ENCODE data around the gene VKORC1. TPM values are rescaled to one million over a fixed set of nuclear protein-coding genes. Genes with fewer than 3 reads are reported as not detected.

Gene VKORC1
- polyA plus RNA-seq, 2 of the 4 experiments (the other 2 are of a cell fraction), result 94.2 to 101 TPM

GRCh38 chr16:31055613-31056012 is 39.0 kb downstream of the VKORC1 start:
- Histone ChIP-seq H3K4me2 (no peak overlapping the region), H3K4me1 (peaks cover 18% of the 10 kb centered on the region), H3K4me3 (no peak overlapping the region), H3K27ac (no peak overlapping the region), H3K9me3 (no peaks in the 10 kb centered on the region)
- 87% methylated on average over 4 of the region's 4 CpGs for WGBS (ENCODE audit: missing lambda C conversion rate)
- DNase-seq (ENCODE audit: low read depth in 1 of 2, low spot score in 1 of 2) (no peak), ATAC-seq (0 out of 6 replicates have a peak, but pooled peaks of 1 of the 2 experiments have one; percentile 17), FAIRE-seq (no peak)
- no peak for TF ChIP-seq FOSB (CRISPR knock-in tag; IDR thresholded peaks at IDR 0.05)
- TF ChIP-seq NR3C1 (IDR thresholded peaks at IDR 0.05), result no peak
- TF ChIP-seq GATA3 (IDR thresholded peaks at IDR 0.05; ENCODE audit: borderline replicate concordance), result no peak
- TF ChIP-seq PHF8 (IDR thresholded peaks at IDR 0.05; ENCODE audit: borderline replicate concordance, low read depth), result no peak
- TF ChIP-seq USF2 (IDR thresholded peaks at IDR 0.05), result no peak
- TF ChIP-seq HDAC2 (IDR thresholded peaks at IDR 0.05), result no peak
- TF ChIP-seq MAZ (IDR thresholded peaks at IDR 0.05; ENCODE audit: borderline replicate concordance, low read depth, low read length), result no peak
- no peak for TF ChIP-seq RFX5 (IDR thresholded peaks at IDR 0.05)
- TF ChIP-seq CEBPB (IDR thresholded peaks at IDR 0.05), result no peak
- POLR2A ChIA-PET, result no interaction called here
- CTCF ChIA-PET, result interaction anchor here (1.1 to 1.7 kb wide), 2 partner anchors 70 to 87 kb away, joined by 4 to 9 read pairs; partner anchors contain the start of gene HSD3B7

DNA sequence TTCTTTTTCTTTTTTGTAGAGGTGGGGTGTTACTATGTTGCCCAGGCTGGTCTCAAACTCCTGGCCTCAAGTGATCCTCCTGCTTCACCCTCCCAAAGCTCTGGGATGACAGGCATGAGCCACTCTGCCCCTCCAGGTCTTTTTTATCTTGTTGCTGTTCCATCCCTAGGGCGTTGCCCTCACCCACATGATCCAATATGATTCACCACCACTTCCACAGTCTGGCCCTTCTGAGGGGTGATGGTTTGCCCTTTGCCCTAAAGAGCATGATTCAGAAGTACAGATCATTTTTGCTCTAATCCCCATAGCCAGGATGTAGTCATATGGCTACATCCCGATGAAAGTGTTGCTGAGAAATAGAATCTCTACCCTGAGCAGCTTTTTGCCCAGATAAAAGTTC is 42.5 kb downstream of the VKORC1 start:
- ChIA-PET POLR2A (interaction anchor here (0.6 to 1.6 kb wide), 3 partner anchors 13 to 69 kb away, joined by 3 to 13 read pairs (median 6); partner anchors contain the start of genes ZNF646 and ZNF668), CTCF (interaction anchor here (1.2 to 2.2 kb wide), 4 partner anchors 14 to 90 kb away, joined by 5 to 6 read pairs (median 6); partner anchors contain the start of gene HSD3B7)
- WGBS (ENCODE audit: missing lambda C conversion rate), result 0% methylated on average over 2 of the region's 2 CpGs
- TF ChIP-seq E2F6 (IDR thresholded peaks at IDR 0.05; ENCODE audit: borderline replicate concordance, low read depth), result 0 out of 2 replicates have a peak, but pooled peaks have one; percentile 38
- no peak for TF ChIP-seq KDM1A (IDR thresholded peaks at IDR 0.05; ENCODE audit: low read depth)
- no peak for TF ChIP-seq NR3C1 (IDR thresholded peaks at IDR 0.05)
- no peak for TF ChIP-seq FOSB (CRISPR knock-in tag; IDR thresholded peaks at IDR 0.05)
- no peak for TF ChIP-seq RNF2 (IDR thresholded peaks at IDR 0.05; ENCODE audit: borderline replicate concordance, low read depth)
- no peak for TF ChIP-seq POLR2AphosphoS2 (conservative IDR thresholded peaks at IDR 0.05; ENCODE audit: low read length)
- peak; percentile 68 for TF ChIP-seq USF2 (IDR thresholded peaks at IDR 0.05)
- TF ChIP-seq MAFK (IDR thresholded peaks at IDR 0.05; ENCODE audit: partially characterized antibody), result no peak
- no peak for TF ChIP-seq CBX2 (IDR thresholded peaks at IDR 0.05; ENCODE audit: borderline replicate concordance, low read depth)
- TF ChIP-seq CHD2 (IDR thresholded peaks at IDR 0.05; ENCODE audit: low read length, partially characterized antibody), result no peak
- TF ChIP-seq, protein P1, sequence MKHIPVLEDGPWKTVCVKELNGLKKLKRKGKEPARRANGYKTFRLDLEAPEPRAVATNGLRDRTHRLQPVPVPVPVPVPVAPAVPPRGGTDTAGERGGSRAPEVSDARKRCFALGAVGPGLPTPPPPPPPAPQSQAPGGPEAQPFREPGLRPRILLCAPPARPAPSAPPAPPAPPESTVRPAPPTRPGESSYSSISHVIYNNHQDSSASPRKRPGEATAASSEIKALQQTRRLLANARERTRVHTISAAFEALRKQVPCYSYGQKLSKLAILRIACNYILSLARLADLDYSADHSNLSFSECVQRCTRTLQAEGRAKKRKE (CRISPR knock-in tag; IDR thresholded peaks at IDR 0.05; ENCODE audit: low read depth), result no peak
- peak; percentile 60 to 71; a peak in 3 of 5 replicates for TF ChIP-seq JUN (IDR thresholded peaks at IDR 0.05)
- TF ChIP-seq, protein P2, sequence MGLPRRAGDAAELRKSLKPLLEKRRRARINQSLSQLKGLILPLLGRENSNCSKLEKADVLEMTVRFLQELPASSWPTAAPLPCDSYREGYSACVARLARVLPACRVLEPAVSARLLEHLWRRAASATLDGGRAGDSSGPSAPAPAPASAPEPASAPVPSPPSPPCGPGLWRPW (IDR thresholded peaks at IDR 0.05), result no peak
- no peak for TF ChIP-seq EHF (CRISPR knock-in tag; IDR thresholded peaks at IDR 0.05)
- no peak for TF ChIP-seq HDAC2 (IDR thresholded peaks at IDR 0.05)
- no peak for TF ChIP-seq BHLHE40 (IDR thresholded peaks at IDR 0.05; ENCODE audit: low read depth, low read length)
- TF ChIP-seq HOXB13 (CRISPR knock-in tag; IDR thresholded peaks at IDR 0.05; ENCODE audit: low read depth), result no peak
- TF ChIP-seq ZC3H11A (IDR thresholded peaks at IDR 0.05), result no peak
- TF ChIP-seq EP300 (IDR thresholded peaks at IDR 0.05), result no peak
- TF ChIP-seq FOSL2 (IDR thresholded peaks at IDR 0.05), result peak; percentile 76
- peak; percentile 90 for TF ChIP-seq FOSL2 (CRISPR knock-in tag; IDR thresholded peaks at IDR 0.05)
- no peak for TF ChIP-seq SMC3 (IDR thresholded peaks at IDR 0.05)
- TF ChIP-seq BCL3 (IDR thresholded peaks at IDR 0.05), result no peak
- TF ChIP-seq HEYL (CRISPR knock-in tag; IDR thresholded peaks at IDR 0.05), result no peak
- no peak for TF ChIP-seq MAZ (IDR thresholded peaks at IDR 0.05; ENCODE audit: borderline replicate concordance, low read depth, low read length)
- TF ChIP-seq, protein P3, sequence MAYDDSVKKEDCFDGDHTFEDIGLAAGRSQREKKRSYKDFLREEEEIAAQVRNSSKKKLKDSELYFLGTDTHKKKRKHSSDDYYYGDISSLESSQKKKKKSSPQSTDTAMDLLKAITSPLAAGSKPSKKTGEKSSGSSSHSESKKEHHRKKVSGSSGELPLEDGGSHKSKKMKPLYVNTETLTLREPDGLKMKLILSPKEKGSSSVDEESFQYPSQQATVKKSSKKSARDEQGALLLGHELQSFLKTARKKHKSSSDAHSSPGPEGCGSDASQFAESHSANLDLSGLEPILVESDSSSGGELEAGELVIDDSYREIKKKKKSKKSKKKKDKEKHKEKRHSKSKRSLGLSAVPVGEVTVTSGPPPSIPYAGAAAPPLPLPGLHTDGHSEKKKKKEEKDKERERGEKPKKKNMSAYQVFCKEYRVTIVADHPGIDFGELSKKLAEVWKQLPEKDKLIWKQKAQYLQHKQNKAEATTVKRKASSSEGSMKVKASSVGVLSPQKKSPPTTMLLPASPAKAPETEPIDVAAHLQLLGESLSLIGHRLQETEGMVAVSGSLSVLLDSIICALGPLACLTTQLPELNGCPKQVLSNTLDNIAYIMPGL (CRISPR knock-in tag; IDR thresholded peaks at IDR 0.05; ENCODE audit: borderline replicate concordance), result no peak
- TF ChIP-seq POLR2A (IDR thresholded peaks at IDR 0.05; ENCODE audit: low read length), result no peak
- no peak for TF ChIP-seq TP53 (CRISPR knock-in tag; IDR thresholded peaks at IDR 0.05)
- no peak; a peak in 2 of 5 replicates for TF ChIP-seq RAD21 (conservative IDR thresholded peaks at IDR 0.05 in 1 of 2, IDR thresholded peaks at IDR 0.05 in 1 of 2)

More for the DNA sequence above, 42.5 kb downstream of the VKORC1 start:
- DNase-seq (ENCODE audit: low read depth in 1 of 2, low spot score in 1 of 2), result peak; percentile 90
- Histone ChIP-seq H3K27ac (peak overlapping the region; percentile 82 to 88), H3K4me2 (peak overlapping the region; percentile 71), H3K4me3 (no peak overlapping the region), H3K9me3 (no peaks in the 10 kb centered on the region), H3K4me1 (peaks cover 18% of the 10 kb centered on the region)
- ATAC-seq, result peak; percentile 96 to 98
- peak; percentile 88 for FAIRE-seq
